Activated CD8-positive, alpha-beta T cell treated with anti-CD3 and anti-CD28 coated beads, Interleukin-2, amount 10 ng/mL, durations not matched to agents 7 days and 5 days (primary cell): ENCODE results near the gene TBC1D2B. TPM values are rescaled to one million over a fixed set of nuclear protein-coding genes. Genes with fewer than 3 reads are reported as not detected.

Experiments used
- ATAC-seq: fragments of 150-1000 bp; cut with Tn5 transposase; one replicate; pipeline ENCODE4 v1.10.0; 2021; ENCODE audit warnings: moderate library complexity
- CTCF ChIA-PET: fragments of 350-600 bp; sonication (Branson Sonifier 250); formaldehyde crosslinking; loops from one replicate; lab custom pipeline; 2021; ENCODE audit warnings: antibody characterized with exemption; lab: Charles Lee
- POLR2A ChIA-PET: fragments of 350-600 bp; sonication (Branson Sonifier 250); formaldehyde crosslinking; loops from one replicate; lab custom pipeline; 2021; ENCODE audit warnings: antibody characterized with exemption; lab: Charles Lee
- DNase-seq: peaks from one replicate; pipeline ENCODE4 v3.0.0-alpha.2; 2020
- H3K27ac Mint-ChIP-seq: one replicate; pipeline ENCODE4 v1.8.0; 2021; ENCODE audit warnings: mild to moderate bottlenecking, mixed read lengths
- H3K27me3 Mint-ChIP-seq: one replicate; pipeline ENCODE4 v1.8.0; 2021; ENCODE audit warnings: low read depth, mixed read lengths
- H3K36me3 Mint-ChIP-seq: one replicate; pipeline ENCODE4 v1.8.0; 2021; ENCODE audit warnings: low read depth, mixed read lengths
- H3K4me1 Mint-ChIP-seq: one replicate; pipeline ENCODE4 v1.8.0; 2021; ENCODE audit warnings: low read depth, mixed read lengths
- H3K4me3 Mint-ChIP-seq: one replicate; pipeline ENCODE4 v1.8.0; 2021; ENCODE audit warnings: mild to moderate bottlenecking, mixed read lengths
- H3K9me3 Mint-ChIP-seq: one replicate; pipeline ENCODE4 v1.8.0; 2022; ENCODE audit warnings: mixed read lengths; ENCODE audit not compliant: insufficient read depth
- total RNA-seq, 2 experiments: library from RNA; stranded (reverse); gene quantifications; one replicate each; pipeline ENCODE4 v1.2.3, GENCODE V29; 2021

TBC1D2B gene
- total RNA-seq = 100 to 1,000 TPM; 109 to 119 TPM

GRCh38 chr15:78077053-78077870, at the start of gene TBC1D2B:
Gene TBC1D2B, minus strand, starts transcription at chr15:78077711. Its CDS starts 59 bp downstream, at chr15:78077652.
- Mint-ChIP-seq H3K4me1 (peaks cover 50% of the 10 kb centered on the region), H3K27me3 (no peaks in the 10 kb centered on the region), H3K27ac (peak within 1 kb of the TSS; percentile 94), H3K36me3 (peaks cover 31% of the 10 kb centered on the region), H3K9me3 (no peaks in the 10 kb centered on the region), H3K4me3 (peak within 1 kb of the TSS; percentile 100)
- DNase-seq (peak; percentile 69), ATAC-seq (peak; percentile 83)
- POLR2A ChIA-PET = interaction anchor here (0.9 to 1.7 kb wide), 3 partner anchors 26 to 42 kb away, joined by 4 to 5 read pairs (median 4); no protein-coding TSS in a partner anchor
- CTCF ChIA-PET = interaction anchor here (0.6 to 15.5 kb wide), 5 partner anchors 9 to 43 kb away, joined by 3 to 305 read pairs (median 3); no protein-coding TSS in a partner anchor

- DNase-seq (no peak), ATAC-seq (no peak)
- Mint-ChIP-seq H3K36me3 (no peaks in the 10 kb centered on the region), H3K27me3 (no peaks in the 10 kb centered on the region), H3K4me1 (peaks cover 3% of the 10 kb centered on the region), H3K9me3 (no peaks in the 10 kb centered on the region), H3K4me3 (no peak overlapping the region), H3K27ac (no peak overlapping the region)
- POLR2A ChIA-PET = interaction anchor here (0.9 kb wide), 1 partner anchor 13 kb away, joined by 4 read pairs; no protein-coding TSS in a partner anchor
- CTCF ChIA-PET = interaction anchor here (1.1 to 14.8 kb wide), 2 partner anchors 17 to 71 kb away, joined by 3 to 211 read pairs; no protein-coding TSS in a partner anchor
Observed at GRCh38 chr15:78125267-78125666, 47.8 kb upstream of the TBC1D2B start.

GRCh38 chr15:78120523-78120922, 43.0 kb upstream of the TBC1D2B start:
- H3K4me1 Mint-ChIP-seq = no peaks in the 10 kb centered on the region
- H3K4me3 Mint-ChIP-seq = no peak overlapping the region
- ATAC-seq = no peak
- ChIA-PET POLR2A (interaction anchor here (0.9 kb wide), 1 partner anchor 29 kb away, joined by 3 read pairs; the partner anchor contains the start of gene IDH3A), CTCF (interaction anchor here (0.9 to 5.9 kb wide), 4 partner anchors 10 to 120 kb away, joined by 5 to 29 read pairs (median 12); partner anchors contain the start of gene CIB2)
- no peaks in the 10 kb centered on the region for H3K9me3 Mint-ChIP-seq
- H3K27ac Mint-ChIP-seq = no peak overlapping the region
- H3K27me3 Mint-ChIP-seq = no peaks in the 10 kb centered on the region
- no peaks in the 10 kb centered on the region for H3K36me3 Mint-ChIP-seq
- no peak for DNase-seq

GRCh38 chr15:78112551-78112950, 35.0 kb upstream of the TBC1D2B start:
- peaks cover 2% of the 10 kb centered on the region for H3K27me3 Mint-ChIP-seq
- POLR2A ChIA-PET = interaction anchor here (0.6 to 1.5 kb wide), 2 partner anchors 12 to 80 kb away, joined by 3 to 4 read pairs; no protein-coding TSS in a partner anchor
- CTCF ChIA-PET = interaction anchor here (0.7 to 13.1 kb wide), 20 partner anchors 18 to 153 kb away, joined by 3 to 157 read pairs (median 4); partner anchors contain the start of gene CIB2
- no peaks in the 10 kb centered on the region for H3K9me3 Mint-ChIP-seq
- H3K4me3 Mint-ChIP-seq = no peak overlapping the region
- peaks cover 22% of the 10 kb centered on the region for H3K4me1 Mint-ChIP-seq
- ATAC-seq (no peak), DNase-seq (no peak)
- no peak overlapping the region for H3K27ac Mint-ChIP-seq
- H3K36me3 Mint-ChIP-seq = no peaks in the 10 kb centered on the region

GRCh38 chr15:78111788-78112187, 34.3 kb upstream of the TBC1D2B start:
- Mint-ChIP-seq H3K4me1 (peaks cover 29% of the 10 kb centered on the region), H3K27me3 (peaks cover 2% of the 10 kb centered on the region), H3K4me3 (no peak overlapping the region), H3K36me3 (no peaks in the 10 kb centered on the region), H3K9me3 (no peaks in the 10 kb centered on the region), H3K27ac (no peak overlapping the region)
- CTCF ChIA-PET = interaction anchor here (0.8 to 13.1 kb wide), 14 partner anchors 19 to 152 kb away, joined by 3 to 157 read pairs (median 6); partner anchors contain the start of gene CIB2
- POLR2A ChIA-PET = interaction anchor here (1.5 kb wide), 1 partner anchor 13 kb away, joined by 4 read pairs; no protein-coding TSS in a partner anchor
- DNase-seq (no peak), ATAC-seq (no peak)

GRCh38 chr15:78110916-78111475, 33.5 kb upstream of the TBC1D2B start:
- Mint-ChIP-seq H3K27ac (no peak overlapping the region), H3K4me3 (no peak overlapping the region), H3K9me3 (no peaks in the 10 kb centered on the region), H3K4me1 (peaks cover 37% of the 10 kb centered on the region), H3K36me3 (no peaks in the 10 kb centered on the region), H3K27me3 (peaks cover 2% of the 10 kb centered on the region)
- DNase-seq (no peak), ATAC-seq (no peak)
- CTCF ChIA-PET = interaction anchor here (0.9 to 13.1 kb wide), 12 partner anchors 16 to 152 kb away, joined by 3 to 157 read pairs (median 8); partner anchors contain the start of gene CIB2
- POLR2A ChIA-PET = no interaction called here

- CTCF ChIA-PET = interaction anchor here (0.6 to 13.1 kb wide), 11 partner anchors 21 to 153 kb away, joined by 3 to 157 read pairs (median 83); partner anchors contain the start of gene CIB2
- no peak for DNase-seq
- no peaks in the 10 kb centered on the region for H3K9me3 Mint-ChIP-seq
- peaks cover 2% of the 10 kb centered on the region for H3K27me3 Mint-ChIP-seq
- no peak overlapping the region for H3K27ac Mint-ChIP-seq
- ATAC-seq = no peak
- H3K4me3 Mint-ChIP-seq = no peak overlapping the region
- POLR2A ChIA-PET = no interaction called here
- peaks cover 46% of the 10 kb centered on the region for H3K4me1 Mint-ChIP-seq
- no peaks in the 10 kb centered on the region for H3K36me3 Mint-ChIP-seq
Observed at GRCh38 chr15:78110096-78110495, 32.6 kb upstream of the TBC1D2B start.

- Mint-ChIP-seq H3K27ac (no peak overlapping the region), H3K4me3 (no peak overlapping the region), H3K9me3 (no peaks in the 10 kb centered on the region), H3K36me3 (no peaks in the 10 kb centered on the region), H3K27me3 (no peaks in the 10 kb centered on the region), H3K4me1 (peaks cover 56% of the 10 kb centered on the region)
- ATAC-seq (no peak), DNase-seq (no peak)
- POLR2A ChIA-PET = no interaction called here
- CTCF ChIA-PET = interaction anchor here (0.6 to 13.1 kb wide), 42 partner anchors 8 to 1197 kb away, joined by 3 to 157 read pairs (median 10); partner anchors contain the start of genes ACSBG1, CIB2, SH2D7 and SKIC8
Observed at GRCh38 chr15:78109156-78109555, 31.6 kb upstream of the TBC1D2B start.

GRCh38 chr15:78108300-78109084, 31.0 kb upstream of the TBC1D2B start:
- Mint-ChIP-seq H3K27ac (peak overlapping the region; percentile 74), H3K36me3 (no peaks in the 10 kb centered on the region), H3K4me3 (no peak overlapping the region), H3K27me3 (no peaks in the 10 kb centered on the region), H3K9me3 (no peaks in the 10 kb centered on the region), H3K4me1 (peaks cover 60% of the 10 kb centered on the region)
- DNase-seq (peak; percentile 92), ATAC-seq (peak; percentile 78)
- POLR2A ChIA-PET = interaction anchor here (0.6 kb wide), 1 partner anchor 199 kb away, joined by 3 read pairs; no protein-coding TSS in a partner anchor
- CTCF ChIA-PET = interaction anchor here (0.6 to 13.1 kb wide), 56 partner anchors 9 to 1198 kb away, joined by 3 to 157 read pairs (median 8); partner anchors contain the start of genes ACSBG1, CIB2, SH2D7 and SKIC8

GRCh38 chr15:78107471-78107870, 30.0 kb upstream of the TBC1D2B start:
- Mint-ChIP-seq H3K27ac (no peak overlapping the region), H3K27me3 (no peaks in the 10 kb centered on the region), H3K4me3 (no peak overlapping the region), H3K4me1 (peaks cover 66% of the 10 kb centered on the region), H3K36me3 (no peaks in the 10 kb centered on the region), H3K9me3 (no peaks in the 10 kb centered on the region)
- ChIA-PET CTCF (interaction anchor here (0.7 to 13.1 kb wide), 32 partner anchors 10 to 163 kb away, joined by 3 to 157 read pairs (median 14); partner anchors contain the start of genes ACSBG1, CIB2, SH2D7 and TBC1D2B), POLR2A (interaction anchor here (0.7 kb wide), 1 partner anchor 36 kb away, joined by 3 read pairs; no protein-coding TSS in a partner anchor)
- ATAC-seq = no peak
- no peak for DNase-seq
